Pulmonary artery endothelial cell (primary cell): Measurements from ENCODE around the gene CHN2. TPM values are rescaled to one million over a fixed set of nuclear protein-coding genes. Genes with fewer than 3 reads are reported as not detected.
"Not testable (repeated sequence)": the region's sequence is repeated elsewhere in the genome, so short reads cannot be mapped to it uniquely, and the experiment has no call there.

Experiments
- DNase-seq: peaks from one replicate; pipeline ENCODE4 v3.0.0-alpha.2; 2011; ENCODE audit warnings: low read depth, low spot score
- total RNA-seq: library from RNA; depleted of rRNA; stranded (reverse); fragments of >200 nt; gene quantifications from 2 replicates; pipeline ENCODE4 v1.2.3, GENCODE V29; 2014

Gene CHN2
- total RNA-seq, 1 donor from 2014 or later, result 0.13 TPM

DNA sequence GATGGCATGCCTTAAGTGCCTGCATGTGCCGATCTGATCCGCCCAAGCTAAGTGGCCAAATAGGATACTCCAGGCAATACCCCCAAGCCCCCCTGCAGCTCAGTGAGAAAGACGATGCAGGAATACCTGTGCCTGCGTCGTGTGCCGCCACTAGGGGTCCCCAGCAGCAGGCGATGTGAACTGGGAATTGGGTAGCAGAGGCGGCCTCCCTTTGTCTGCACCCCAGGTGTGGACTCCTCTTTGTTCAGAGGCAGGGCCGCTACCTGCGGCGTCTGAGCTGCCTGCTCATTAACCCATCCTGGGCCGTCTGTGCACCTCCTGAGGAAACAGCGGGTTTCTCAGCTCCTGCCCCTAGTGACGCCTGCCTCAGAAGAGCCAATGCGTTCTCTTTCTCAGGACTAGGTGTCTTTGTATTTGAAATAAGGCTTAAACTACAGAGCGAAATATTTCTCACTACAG, 4.8 kb upstream of the CHN2 start:
- no peak for DNase-seq

DNA sequence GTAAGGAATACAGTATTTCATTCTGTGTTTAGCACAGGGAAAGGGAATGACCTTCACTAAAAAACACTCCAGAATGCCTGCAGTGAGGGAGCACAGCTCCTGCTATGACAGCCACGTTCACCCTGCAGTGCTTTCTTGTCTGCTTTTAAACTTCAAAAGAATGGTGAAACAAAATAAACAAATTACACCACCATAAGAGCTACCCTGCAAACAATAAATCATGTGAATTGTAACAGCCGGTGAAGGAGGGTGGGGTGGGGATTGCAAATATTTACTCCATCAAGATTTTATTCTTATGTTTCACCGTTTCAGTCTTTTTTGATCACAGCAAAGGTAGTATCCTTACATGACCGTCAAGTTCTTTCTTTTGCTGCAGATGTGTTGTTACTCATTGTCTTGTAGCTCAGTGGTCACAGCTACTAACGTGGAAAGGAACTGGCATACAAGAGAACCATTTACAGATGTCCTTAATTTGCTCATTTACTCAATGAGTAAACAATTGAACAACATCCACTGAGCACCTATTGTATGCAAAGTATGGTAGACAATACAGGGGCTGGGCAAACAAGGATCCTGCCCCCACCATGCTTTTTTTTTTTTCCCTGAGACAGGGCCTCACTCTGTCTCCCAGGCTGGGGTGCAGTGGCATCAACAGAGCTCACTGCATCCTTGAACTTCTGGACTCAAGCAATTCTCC, 4.1 kb upstream of the CHN2 start:
- no peak for DNase-seq

DNA sequence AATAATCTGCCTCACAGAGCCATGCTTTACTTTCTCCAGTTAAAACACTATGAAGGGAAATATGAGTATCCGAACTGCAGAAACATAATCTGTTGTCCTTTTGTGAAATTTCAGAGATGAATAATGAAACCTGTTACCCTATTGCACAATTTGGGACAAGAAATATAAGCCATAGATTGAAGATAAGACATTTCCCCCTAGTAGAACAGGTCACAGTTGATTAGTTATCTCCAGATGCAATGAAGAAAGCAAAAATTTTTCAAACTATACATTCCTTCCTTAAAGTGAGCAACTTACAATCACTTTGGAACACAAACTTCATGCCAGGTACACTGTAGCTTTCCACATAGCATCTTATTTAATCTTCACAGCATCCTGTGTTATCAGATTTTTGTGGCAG, 2.3 kb upstream of the CHN2 start:
- DNase-seq, result no peak

DNA sequence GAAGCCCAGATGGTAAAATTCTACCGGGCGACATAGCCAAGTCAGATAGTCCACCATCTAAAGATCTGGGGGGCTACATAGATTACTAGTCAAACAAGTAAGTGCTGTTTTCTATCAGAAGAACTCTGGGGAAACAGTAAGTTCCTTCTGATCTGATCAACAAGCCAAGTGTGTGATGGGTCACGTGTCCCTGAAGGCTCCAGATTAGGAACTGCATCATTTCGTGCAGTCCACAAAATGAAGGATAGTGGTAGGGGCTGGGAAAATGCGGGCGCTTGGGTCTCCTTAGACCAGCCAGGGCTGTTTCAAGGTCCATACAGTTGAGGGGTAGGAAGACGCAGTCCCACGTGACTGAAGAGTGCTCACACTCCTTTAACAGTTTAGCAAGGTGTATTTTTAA, 1.8 kb upstream of the CHN2 start:
- DNase-seq, result no peak

DNA sequence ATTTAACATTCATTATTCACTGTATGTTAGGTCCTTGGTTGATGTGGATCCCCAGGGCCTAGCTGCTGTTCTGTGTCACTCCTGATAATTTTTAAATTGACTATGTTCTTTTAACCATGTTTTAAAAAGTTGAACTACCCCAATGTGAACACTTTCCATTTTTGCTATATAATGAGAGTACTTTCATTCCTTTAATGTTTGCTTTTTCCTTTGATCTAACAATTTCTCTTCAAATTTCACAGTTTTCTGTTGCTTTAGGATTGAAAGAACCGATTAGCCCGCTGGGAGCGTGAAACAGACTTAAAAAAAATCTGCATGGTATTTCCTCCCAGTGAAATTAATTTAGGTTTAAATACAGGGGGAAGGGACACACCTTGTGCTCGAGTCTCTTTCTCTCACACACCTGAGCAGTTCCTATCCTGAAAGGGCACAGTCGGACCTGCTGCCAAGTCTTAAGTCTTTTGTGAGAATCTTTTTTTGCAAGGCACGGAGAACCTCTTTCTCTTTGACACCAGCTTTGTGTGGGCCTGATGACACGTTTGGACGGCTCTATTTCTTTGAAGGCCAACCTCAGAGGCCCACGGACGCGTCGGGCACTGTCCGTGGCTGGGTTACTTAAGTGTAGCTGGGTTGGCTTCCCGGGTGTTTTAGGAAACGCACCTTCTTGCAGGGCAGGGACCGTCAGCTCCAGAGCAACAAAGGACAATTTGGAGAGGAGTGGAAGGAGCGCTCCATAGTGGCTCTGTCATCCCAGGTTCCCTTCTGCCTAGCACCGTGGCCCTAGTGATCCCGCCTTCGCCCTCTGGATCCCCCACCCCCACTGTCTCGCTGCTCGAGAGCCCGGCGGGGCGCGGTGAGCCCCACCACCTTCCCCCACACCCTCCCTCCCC, 1.0 kb upstream of the CHN2 start:
- DNase-seq, result no peak

DNA sequence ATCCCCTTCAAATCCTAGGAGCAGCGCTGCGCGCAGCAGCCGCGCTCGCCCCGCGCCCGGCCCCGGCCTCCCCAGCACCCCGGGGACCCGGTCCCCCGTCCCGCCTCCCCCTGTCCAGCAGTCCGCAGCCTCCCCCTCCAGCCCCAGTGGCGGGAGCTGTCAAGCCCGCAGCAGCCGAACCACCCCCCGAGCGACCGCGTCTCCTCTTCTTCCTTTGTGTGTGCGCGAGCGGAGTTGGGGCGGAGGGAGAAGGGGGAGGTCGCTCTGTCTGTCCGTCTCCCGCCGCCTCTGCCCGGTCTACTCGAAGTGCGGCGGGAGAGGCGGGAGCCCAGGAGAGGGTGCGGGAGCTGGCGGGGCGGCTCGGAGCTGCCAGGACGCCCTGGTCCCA, 375 bp upstream of the CHN2 start:
- DNase-seq, result no peak

DNA sequence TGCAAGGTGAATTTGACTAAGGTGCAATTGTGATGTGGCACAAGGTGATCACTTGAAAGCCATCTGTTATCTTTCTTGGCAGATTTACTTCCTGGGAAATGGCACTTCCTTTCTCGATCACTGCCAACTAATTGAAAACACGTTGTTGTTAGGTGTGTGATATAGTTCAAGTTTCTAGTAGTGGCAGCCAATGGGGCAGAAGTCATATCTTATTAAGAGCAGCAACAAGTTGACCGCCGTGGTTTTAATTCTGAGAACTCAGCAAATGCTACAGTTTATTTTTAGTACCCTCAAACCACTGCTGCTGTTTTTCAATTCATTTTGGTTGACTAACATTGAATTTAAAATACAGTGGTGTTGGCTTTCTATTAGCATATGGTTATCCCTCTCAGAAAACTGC, 1.6 kb downstream of the CHN2 start:
- DNase-seq, result no peak

DNA sequence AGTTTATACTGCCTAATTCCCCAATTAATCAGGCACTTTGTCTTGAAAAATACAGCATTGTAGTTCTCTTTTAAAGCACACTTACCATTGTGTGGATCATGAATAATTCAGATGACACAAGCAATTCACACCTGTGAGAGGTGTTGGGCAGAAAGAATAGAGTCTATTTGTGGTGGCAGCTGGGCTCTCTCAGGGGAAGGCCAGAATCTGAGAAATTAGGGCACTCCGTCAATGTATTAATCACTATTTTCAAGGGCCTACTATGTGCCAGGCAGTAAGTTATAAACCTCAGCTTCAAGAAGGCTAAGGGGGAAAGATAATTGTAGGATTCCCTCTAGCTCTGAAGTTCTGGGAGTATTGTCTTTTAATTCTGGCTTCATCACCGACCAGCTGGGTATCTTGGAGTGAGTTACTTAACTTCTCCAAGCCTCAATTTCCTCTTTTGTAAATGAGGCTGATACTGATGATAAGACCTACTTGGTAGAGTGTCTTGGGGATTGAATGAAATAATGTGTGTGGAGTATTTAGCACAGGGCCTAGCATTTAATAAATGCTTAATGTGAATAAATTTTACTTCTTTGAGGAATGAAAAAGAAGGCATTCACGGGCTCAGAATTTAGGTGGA, 2.5 kb downstream of the CHN2 start:
- no peak for DNase-seq

DNA sequence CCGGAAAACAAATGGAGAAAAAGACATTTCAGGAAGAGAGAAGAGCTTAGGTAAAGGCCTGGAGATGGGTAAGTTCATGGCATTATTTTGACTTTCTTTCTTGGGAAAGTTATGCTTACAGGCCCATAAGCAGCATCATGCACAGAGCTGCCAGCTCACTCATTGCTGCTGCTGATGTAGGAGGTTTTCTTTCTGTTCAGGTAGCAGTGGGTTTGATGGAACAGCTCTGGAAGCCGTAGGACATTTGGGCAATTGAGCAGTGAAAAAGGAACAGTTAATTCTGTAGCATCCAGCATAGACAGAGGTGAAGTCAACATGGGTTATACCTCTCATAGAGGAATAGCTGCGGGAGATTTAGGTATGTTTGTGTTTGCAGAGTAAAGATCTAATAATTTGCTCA, 3.3 kb downstream of the CHN2 start:
- no peak for DNase-seq

DNA sequence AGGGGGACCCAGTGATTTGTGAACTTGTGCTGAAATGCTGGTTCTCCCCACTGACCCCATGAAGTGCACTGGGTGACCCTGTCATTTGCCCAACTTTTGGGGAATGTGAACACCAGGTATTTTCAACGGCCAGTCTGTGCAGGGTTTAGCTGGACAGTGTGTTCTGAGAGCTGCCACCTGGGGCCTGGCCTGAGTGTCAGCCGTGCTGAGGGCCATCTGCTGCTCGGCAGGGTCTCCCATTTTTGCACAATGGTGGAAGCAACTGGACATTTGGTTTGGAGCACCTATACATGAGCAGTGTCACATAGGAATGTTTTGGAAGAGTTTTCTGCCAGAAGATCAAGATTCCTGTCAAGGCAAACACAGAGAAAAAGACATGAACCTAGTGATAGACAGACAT, 5.2 kb downstream of the CHN2 start:
- DNase-seq, result no peak

DNA sequence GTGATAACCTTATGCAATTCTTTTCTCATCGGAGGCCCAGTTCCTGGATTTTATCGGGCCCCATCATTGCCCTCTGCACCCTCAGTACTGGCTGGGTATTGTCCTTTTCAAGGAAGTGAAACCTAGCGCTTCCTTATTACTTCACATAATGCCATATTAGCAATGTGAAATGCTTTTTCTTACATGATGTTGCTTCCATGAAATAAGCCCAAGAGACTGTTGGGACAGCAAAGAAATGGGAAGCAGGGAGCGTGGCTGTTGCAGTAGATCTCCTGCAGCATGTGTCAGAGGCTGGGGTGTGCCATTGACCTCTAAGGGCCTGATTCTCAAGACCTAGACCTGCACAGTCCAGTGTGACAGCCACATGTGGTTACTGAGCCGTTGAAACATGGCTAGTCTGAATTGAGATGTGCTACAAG, 8.1 kb downstream of the CHN2 start:
- no peak for DNase-seq

DNA sequence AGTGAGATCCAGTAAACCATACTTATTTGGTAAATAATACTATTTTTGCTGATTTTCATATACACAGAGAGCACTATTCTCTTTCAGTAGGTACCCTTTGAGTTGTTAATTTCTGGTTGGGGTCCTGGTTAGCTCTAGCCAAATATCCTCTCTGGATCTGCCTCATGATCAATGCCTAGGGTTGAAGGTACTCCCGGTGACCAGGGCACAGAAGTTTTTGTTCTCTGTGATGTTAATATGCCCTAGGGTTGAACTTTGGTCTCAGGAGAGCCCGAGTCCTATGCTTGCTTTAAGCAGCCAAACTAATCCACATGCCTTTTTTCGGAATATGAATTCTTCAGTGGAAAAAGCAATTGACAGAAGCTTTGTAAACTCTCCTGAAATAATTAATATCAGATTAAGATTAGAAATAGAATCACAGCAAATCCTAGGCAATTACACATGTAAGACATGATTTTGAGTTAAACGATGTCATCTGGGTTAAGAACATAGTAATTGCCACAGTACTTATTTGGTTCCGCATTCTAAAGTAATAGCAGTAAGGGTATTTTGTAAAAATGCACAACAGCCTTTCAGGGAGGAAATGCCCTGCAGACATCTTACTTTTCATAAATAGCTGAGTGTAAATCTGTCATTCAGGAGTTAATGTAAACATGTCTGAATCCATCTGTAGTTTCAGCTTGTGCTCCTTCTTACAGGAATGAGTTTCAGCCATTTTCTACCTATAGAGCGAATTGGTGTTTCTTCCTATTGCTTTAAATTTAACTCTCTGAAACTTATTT, 10.1 kb downstream of the CHN2 start:
- DNase-seq, result no peak

DNA sequence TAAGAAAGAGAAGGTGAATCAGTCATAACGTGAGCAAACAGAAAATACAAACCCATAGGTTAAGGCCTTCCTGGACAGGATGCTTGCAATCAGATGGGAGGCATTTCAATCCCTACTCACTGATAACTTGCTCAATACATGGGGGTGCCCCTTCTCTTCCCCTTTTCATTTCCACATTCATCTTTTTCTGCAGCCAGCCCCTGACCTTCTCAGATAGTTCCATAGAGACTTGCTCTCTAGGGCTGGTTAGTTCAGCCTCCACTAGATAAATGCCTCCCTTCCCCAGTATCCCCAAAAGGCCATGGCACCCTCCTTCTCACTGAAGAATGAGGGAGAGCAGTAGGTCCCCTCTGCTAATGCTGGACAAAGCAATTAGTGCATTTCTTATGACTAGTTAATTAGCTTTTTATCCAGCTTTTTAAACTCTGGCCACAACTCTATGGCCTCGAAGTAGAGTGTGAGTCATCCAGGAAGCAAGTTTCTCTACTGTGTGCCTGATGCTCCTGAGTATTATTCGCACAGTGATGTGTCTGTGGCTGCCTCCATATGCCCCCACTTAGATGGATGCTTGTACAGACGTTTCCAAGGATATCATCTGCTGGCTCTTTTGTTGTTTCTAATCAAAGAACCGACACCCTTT, 12.7 kb downstream of the CHN2 start:
- DNase-seq, result no peak

DNA sequence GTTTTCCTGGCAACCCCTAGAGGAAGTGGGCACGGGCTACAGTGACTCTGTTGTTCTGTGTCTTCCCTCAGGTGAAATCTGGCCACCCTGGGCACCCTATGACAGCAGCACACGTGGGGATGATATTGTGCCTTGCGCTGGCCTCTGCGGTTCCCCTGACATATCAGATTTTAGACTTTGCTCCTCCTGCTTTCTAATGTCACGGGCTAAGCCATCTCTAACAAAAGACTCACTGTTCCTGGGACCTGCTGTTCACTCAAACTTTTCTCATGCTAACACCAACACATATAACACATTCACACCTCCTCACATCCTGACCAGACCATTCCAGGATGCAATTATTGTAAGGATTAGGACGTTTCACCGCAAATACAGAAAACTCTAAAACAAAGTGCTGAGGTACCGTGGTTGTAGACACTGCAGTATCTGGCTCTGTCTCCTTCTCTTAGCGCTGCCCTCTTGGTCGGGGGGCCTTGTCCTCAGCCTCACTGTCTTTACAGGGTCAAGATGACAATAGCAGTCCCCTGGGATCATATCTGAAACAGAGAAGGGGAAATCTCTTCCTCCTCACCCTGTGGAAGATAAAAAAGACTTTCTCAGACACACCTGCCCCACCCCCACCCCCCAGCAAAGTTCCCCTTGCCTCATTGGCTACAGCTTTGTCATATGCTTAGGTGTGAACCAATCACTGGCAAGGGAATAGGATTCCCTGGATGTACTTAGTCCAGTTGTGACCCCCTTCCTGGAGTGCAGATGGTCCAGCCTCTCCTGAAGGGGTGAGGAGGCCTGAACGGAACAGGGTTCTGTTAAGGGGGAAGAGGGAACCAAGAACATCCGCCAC, 14.1 kb downstream of the CHN2 start:
- no peak for DNase-seq

DNA sequence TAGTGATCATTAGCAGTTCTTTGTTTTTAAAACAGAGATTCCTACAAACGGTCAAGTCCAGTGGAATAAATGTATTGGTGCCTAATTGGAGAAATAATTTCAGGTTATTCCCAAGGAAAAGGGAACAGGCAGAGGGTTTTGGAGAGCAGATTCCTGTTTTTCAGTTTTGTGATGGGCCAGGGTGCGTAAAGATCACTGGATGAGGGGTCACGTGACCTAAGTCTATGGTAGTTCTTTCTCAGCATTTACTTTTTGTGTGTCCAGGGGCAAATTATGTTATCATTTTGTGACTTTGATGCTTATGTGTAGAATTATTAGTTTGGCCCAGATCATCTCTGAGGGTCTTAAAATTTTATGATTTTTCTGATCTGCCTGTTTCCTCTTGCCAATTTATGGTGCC, 15.2 kb downstream of the CHN2 start:
- DNase-seq, result no peak

DNA sequence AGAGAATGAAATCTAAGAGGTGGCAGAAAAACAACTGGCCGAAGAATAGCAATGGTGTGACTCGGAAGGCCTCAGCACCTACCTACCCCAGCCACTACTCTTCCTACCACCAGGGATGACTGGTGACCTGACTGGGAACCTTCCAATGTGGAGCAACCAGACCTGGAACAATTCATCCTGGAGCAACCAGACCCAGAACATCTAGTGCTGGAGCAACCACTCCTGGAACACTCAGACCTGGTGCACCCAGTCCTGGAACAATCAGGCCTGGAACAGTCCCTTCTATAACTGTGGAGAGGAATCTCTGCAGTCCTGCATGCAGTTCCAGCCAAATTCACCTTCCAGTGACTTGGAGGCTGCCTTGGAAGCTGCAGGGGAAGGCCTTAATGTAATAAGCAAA, 18.2 kb downstream of the CHN2 start:
- DNase-seq, result not testable (repeated sequence)

DNA sequence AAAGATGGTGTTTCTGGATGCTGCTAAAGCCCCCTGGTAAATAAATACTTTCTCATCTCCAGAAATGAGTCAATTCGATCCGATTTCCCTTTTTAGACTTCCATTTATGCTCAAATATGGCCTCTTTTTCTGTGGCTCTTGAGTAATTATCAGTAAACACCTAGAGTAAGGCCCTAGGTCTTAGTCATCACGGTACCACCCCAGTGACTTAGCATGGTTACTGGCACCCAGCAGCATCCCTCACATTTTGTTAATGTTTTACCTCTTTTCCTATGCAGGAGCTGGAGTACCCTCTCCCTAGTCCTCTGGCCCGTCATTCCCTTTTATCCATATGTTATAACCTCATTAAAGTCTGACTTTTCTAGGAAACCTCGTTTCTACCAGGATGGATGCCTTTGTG, 19.5 kb downstream of the CHN2 start:
- no peak for DNase-seq

DNA sequence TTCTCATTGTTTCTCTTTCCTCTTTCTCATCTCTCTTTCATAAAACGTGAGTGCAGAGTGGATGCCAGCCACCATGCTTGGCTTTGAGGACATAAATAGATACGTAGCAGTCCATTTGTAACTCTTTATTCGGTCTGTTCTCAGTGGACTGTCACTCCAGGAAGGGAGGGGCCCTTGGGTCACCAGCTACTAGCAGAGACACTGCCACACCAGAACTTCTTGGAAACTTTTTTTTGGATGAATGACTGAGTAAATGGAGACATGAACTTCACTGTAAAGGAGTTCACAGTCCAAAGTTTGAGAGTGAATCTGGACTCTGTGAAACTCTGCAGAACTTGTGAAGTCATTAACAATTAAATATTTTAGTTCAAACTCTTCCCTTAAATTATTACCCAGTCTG, 20.2 kb downstream of the CHN2 start:
- no peak for DNase-seq

DNA sequence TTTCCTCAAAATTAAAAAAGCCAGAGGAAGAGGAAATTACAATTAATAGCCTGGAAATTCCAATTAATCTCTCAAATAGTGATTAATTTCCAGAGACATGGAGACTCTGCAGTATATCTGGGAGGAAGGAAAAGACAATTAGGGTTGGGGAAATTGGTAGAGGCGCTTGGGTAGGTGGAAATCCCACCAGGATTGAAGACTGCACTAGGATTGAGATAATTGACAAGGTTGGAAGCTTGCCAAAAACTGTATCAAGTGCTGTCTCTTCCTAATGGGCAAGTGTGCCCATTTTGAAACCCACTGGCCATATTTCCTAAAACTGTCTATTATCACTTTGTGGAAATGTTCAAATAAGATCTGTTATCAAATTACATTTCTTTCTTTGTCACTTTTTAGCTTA, 21.6 kb downstream of the CHN2 start:
- no peak for DNase-seq

DNA sequence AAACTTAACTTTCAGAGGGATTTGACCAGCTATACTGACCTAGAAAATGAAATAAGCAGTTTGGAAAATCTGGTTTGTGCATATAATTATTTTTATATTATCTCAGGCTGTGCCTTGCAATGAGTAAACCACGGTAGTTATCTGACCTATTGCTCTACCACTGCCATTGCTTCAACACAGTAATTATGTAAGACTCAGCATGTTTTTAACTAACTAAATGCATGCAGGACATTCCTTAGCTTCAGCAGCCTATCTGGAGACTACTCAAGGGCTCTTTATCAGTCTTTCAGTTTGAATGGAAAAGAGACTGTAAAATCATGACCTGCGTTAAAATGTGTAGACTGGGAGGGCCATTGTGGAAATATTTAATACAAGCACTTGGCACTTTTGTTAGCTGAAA, 22.5 kb downstream of the CHN2 start:
- DNase-seq, result no peak
